ENCODE results near the gene KIF1B.

- TF ChIP-seq CTCF (IDR thresholded peaks at IDR 0.05) (no peak), EP300 (IDR thresholded peaks at IDR 0.05) (no peak)
Measured at GRCh38 chr1:10399444-10399941, 189.1 kb downstream of the KIF1B start.

Measured in upper lobe of left lung (tissue), 4 donors.